NB4 (cell line): ENCODE data around the gene KCTD5.

Experiments
- DNase-seq: peaks from one replicate; pipeline ENCODE4 v3.0.0; 2010; ENCODE audit warnings: low read depth
- H3K4me3 ChIP-seq: one replicate; pipeline ENCODE4 v1.5.1; 2011; ENCODE audit warnings: mild to moderate bottlenecking, low read depth, low read length, moderate library complexity
- CTCF ChIP-seq: IDR thresholded peaks from one replicate; pipeline ENCODE4 v1.5.1; 2012; ENCODE audit warnings: low read depth, low read length
- MAX ChIP-seq: IDR thresholded peaks from 2 replicates; pipeline ENCODE4 v1.6.1; 2011; ENCODE audit warnings: low read depth, low read length
- MYC ChIP-seq: IDR thresholded peaks from 2 replicates; pipeline ENCODE4 v1.6.1; 2011; ENCODE audit warnings: low read depth, low read length
- POLR2A ChIP-seq: IDR thresholded peaks from 2 replicates; pipeline ENCODE4 v1.6.1; 2011; ENCODE audit warnings: mild to moderate bottlenecking; ENCODE audit not compliant: insufficient read length; ENCODE audit errors: extremely low read depth

The KCTD5 gene

GRCh38 chr16:2752850-2753732 lies 70.8 kb downstream of the KCTD5 start:
- peak overlapping the region; percentile 99 for H3K4me3 ChIP-seq
- no peak for TF ChIP-seq MAX
- TF ChIP-seq MYC: peak; percentile 68
- peak; percentile 87 for DNase-seq

- H3K4me3 ChIP-seq: peak overlapping the region; percentile 99
- DNase-seq: no peak
- no peak for TF ChIP-seq CTCF
- no peak for TF ChIP-seq MYC
- no peak for TF ChIP-seq MAX
- no peak for TF ChIP-seq POLR2A
Observed at GRCh38 chr16:2753733-2754020, 71.4 kb downstream of the KCTD5 start.

- no peak for DNase-seq
- H3K4me3 ChIP-seq: peak overlapping the region; percentile 99
- no peak for TF ChIP-seq POLR2A
- TF ChIP-seq CTCF: no peak
- no peak for TF ChIP-seq MAX
- no peak for TF ChIP-seq MYC
Observed at GRCh38 chr16:2755158-2755557, 72.8 kb downstream of the KCTD5 start.

- peak overlapping the region; percentile 99 for H3K4me3 ChIP-seq
- TF ChIP-seq MAX: no peak
- no peak for TF ChIP-seq CTCF
- TF ChIP-seq POLR2A: no peak
- TF ChIP-seq MYC: no peak
Observed at GRCh38 chr16:2756288-2757015, 74.1 kb downstream of the KCTD5 start.

GRCh38 chr16:2757344-2757743 lies 75.0 kb downstream of the KCTD5 start:
- DNase-seq: no peak
- no peak for TF ChIP-seq MAX
- TF ChIP-seq CTCF: no peak
- TF ChIP-seq POLR2A: no peak
- TF ChIP-seq MYC: no peak
- no peak overlapping the region for H3K4me3 ChIP-seq

More at GRCh38 chr16:2756288-2757015, 74.1 kb downstream of the KCTD5 start:
- DNase-seq: no peak
